ENCODE results near the gene S100Z. TPM values are rescaled to one million over a fixed set of nuclear protein-coding genes. Genes with fewer than 3 reads are reported as not detected.
"Not testable (repeated sequence)": the region's sequence is repeated elsewhere in the genome, so short reads cannot be mapped to it uniquely, and the experiment has no call there.

The S100Z gene
- total RNA-seq, 1 experiment from 2014 or later = not detected

GRCh38 chr5:76855961-76856360 lies 6.1 kb downstream of the S100Z start:
- Mint-ChIP-seq H3K4me3 (ENCODE audit: low read depth, unreplicated experiment) (no peak overlapping the region), H3K4me1 (ENCODE audit: low read depth, unreplicated experiment) (peaks cover 21% of the 10 kb centered on the region), H3K27me3 (ENCODE audit: unreplicated experiment) (no peaks in the 10 kb centered on the region), H3K36me3 (ENCODE audit: insufficient read depth, unreplicated experiment) (no peaks in the 10 kb centered on the region), H3K9me3 (ENCODE audit: low read depth, unreplicated experiment) (peaks cover 3% of the 10 kb centered on the region), H3K27ac (ENCODE audit: unreplicated experiment) (no peak overlapping the region)
- TF ChIP-seq CTCF (IDR thresholded peaks at IDR 0.05; ENCODE audit: unreplicated experiment) = no peak
- no peak for DNase-seq
- CTCF ChIA-PET = interaction anchor here (0.6 kb wide), 1 partner anchor 250 kb away, joined by 3 read pairs; no protein-coding TSS in a partner anchor
- BruUV-seq (replicated peaks) = no TSS peak
- intact Hi-C loops (cut with micrococcal nuclease; ENCODE audit: unreplicated experiment) = no loop called here

GRCh38 chr5:76856800-76857199 lies 7.0 kb downstream of the S100Z start:
- H3K9me3 Mint-ChIP-seq (ENCODE audit: low read depth, unreplicated experiment); DNase-seq; CTCF ChIA-PET; intact Hi-C loops (cut with micrococcal nuclease; ENCODE audit: unreplicated experiment); H3K27me3 Mint-ChIP-seq (ENCODE audit: unreplicated experiment); H3K36me3 Mint-ChIP-seq (ENCODE audit: insufficient read depth, unreplicated experiment); BruUV-seq (replicated peaks); H3K4me3 Mint-ChIP-seq (ENCODE audit: low read depth, unreplicated experiment); H3K27ac Mint-ChIP-seq (ENCODE audit: unreplicated experiment): not testable (repeated sequence)
- peaks cover 24% of the 10 kb centered on the region for H3K4me1 Mint-ChIP-seq (ENCODE audit: low read depth, unreplicated experiment)

- Mint-ChIP-seq H3K27ac (ENCODE audit: unreplicated experiment) (no peak overlapping the region), H3K4me1 (ENCODE audit: low read depth, unreplicated experiment) (peaks cover 40% of the 10 kb centered on the region), H3K27me3 (ENCODE audit: unreplicated experiment) (no peaks in the 10 kb centered on the region), H3K36me3 (ENCODE audit: insufficient read depth, unreplicated experiment) (no peaks in the 10 kb centered on the region), H3K4me3 (ENCODE audit: low read depth, unreplicated experiment) (no peak overlapping the region), H3K9me3 (ENCODE audit: low read depth, unreplicated experiment) (no peaks in the 10 kb centered on the region)
- CTCF ChIA-PET = no interaction called here
- no peak for TF ChIP-seq CTCF (IDR thresholded peaks at IDR 0.05; ENCODE audit: unreplicated experiment)
- no TSS peak for BruUV-seq (replicated peaks)
- intact Hi-C loops (cut with micrococcal nuclease; ENCODE audit: unreplicated experiment) = no loop called here
- no peak for DNase-seq
These were observed 9.9 kb downstream of the S100Z start for GRCh38 chr5:76859591-76860247.

- no peak overlapping the region for H3K27ac Mint-ChIP-seq (ENCODE audit: unreplicated experiment)
- no peaks in the 10 kb centered on the region for H3K9me3 Mint-ChIP-seq (ENCODE audit: low read depth, unreplicated experiment)
- peaks cover 24% of the 10 kb centered on the region for H3K4me1 Mint-ChIP-seq (ENCODE audit: low read depth, unreplicated experiment)
- CTCF ChIA-PET = no interaction called here
- no peak overlapping the region for H3K4me3 Mint-ChIP-seq (ENCODE audit: low read depth, unreplicated experiment)
- no peaks in the 10 kb centered on the region for H3K36me3 Mint-ChIP-seq (ENCODE audit: insufficient read depth, unreplicated experiment)
- intact Hi-C loops (cut with micrococcal nuclease; ENCODE audit: unreplicated experiment) = no loop called here
- no peak for TF ChIP-seq CTCF (IDR thresholded peaks at IDR 0.05; ENCODE audit: unreplicated experiment)
- no peaks in the 10 kb centered on the region for H3K27me3 Mint-ChIP-seq (ENCODE audit: unreplicated experiment)
- no TSS peak for BruUV-seq (replicated peaks)
- no peak for DNase-seq
These were observed 11.8 kb downstream of the S100Z start for GRCh38 chr5:76861612-76862011.

- H3K4me1 Mint-ChIP-seq (ENCODE audit: low read depth, unreplicated experiment) = peaks cover 29% of the 10 kb centered on the region
- no TSS peak for BruUV-seq (replicated peaks)
- no peak for TF ChIP-seq CTCF (IDR thresholded peaks at IDR 0.05; ENCODE audit: unreplicated experiment)
- DNase-seq = peak; percentile 18
- no peak overlapping the region for H3K4me3 Mint-ChIP-seq (ENCODE audit: low read depth, unreplicated experiment)
- intact Hi-C loops (cut with micrococcal nuclease; ENCODE audit: unreplicated experiment) = no loop called here
- H3K9me3 Mint-ChIP-seq (ENCODE audit: low read depth, unreplicated experiment) = no peaks in the 10 kb centered on the region
- peaks cover 6% of the 10 kb centered on the region for H3K36me3 Mint-ChIP-seq (ENCODE audit: insufficient read depth, unreplicated experiment)
- peak overlapping the region; percentile 13 for H3K27ac Mint-ChIP-seq (ENCODE audit: unreplicated experiment)
- CTCF ChIA-PET = no interaction called here
- H3K27me3 Mint-ChIP-seq (ENCODE audit: unreplicated experiment) = no peaks in the 10 kb centered on the region
These were observed 13.2 kb downstream of the S100Z start for GRCh38 chr5:76863001-76863400.

Data from Calu3 (cell line).